Measurements from ENCODE around the gene ZNF532. TPM values are rescaled to one million over a fixed set of nuclear protein-coding genes. Genes with fewer than 3 reads are reported as not detected.

ZNF532 gene
- total and polyA plus RNA-seq, 3 experiments from 2014 or later: 0.70 to 6.3 (median 6.1) TPM

- peak overlapping the region; percentile 52 to 88 (median 82) for H3K4me3 Mint-ChIP-seq
- DNase-seq: no peak
- ChIA-PET CTCF (no interaction called here), POLR2A (no interaction called here)
- peaks cover 30 to 70% of the 10 kb centered on the region in 2 donors for H3K27me3 Mint-ChIP-seq
- no peak overlapping the region for H3K27ac ChIP-seq (ENCODE audit: low read depth, low read length)
- H3K4me1 Mint-ChIP-seq: peaks cover 14 to 31% (median 16%) of the 10 kb centered on the region in 3 donors
- H3K36me3 ChIP-seq (ENCODE audit: insufficient read depth, low read length): no peaks in the 10 kb centered on the region
- H3K36me3 Mint-ChIP-seq: peaks cover 0 to 3% (median 0%) of the 10 kb centered on the region in 3 donors
- H3K4me3 ChIP-seq (ENCODE audit: low read length): no peak overlapping the region
- H3K27me3 ChIP-seq (ENCODE audit: insufficient read depth, low read length, poor library complexity, severe bottlenecking): peaks cover 4% of the 10 kb centered on the region
- peak overlapping the region; percentile 39 to 96 (median 84) for H3K27ac Mint-ChIP-seq
- H3K4me1 ChIP-seq (ENCODE audit: insufficient read depth, low read length): no peaks in the 10 kb centered on the region
- H3K9me3 Mint-ChIP-seq: peaks cover 0 to 5% (median 0%) of the 10 kb centered on the region in 5 donors
- H3K9me3 ChIP-seq (ENCODE audit: low read length): no peaks in the 10 kb centered on the region
Measured at GRCh38 chr18:58862356-58862755, 2.3 kb upstream of the ZNF532 start.

- peaks cover 0 to 5% (median 0%) of the 10 kb centered on the region in 5 donors for H3K9me3 Mint-ChIP-seq
- ChIA-PET CTCF (no interaction called here), POLR2A (no interaction called here)
- H3K4me3 Mint-ChIP-seq: peak overlapping the region; percentile 52 to 88 (median 82)
- no peaks in the 10 kb centered on the region for H3K4me1 ChIP-seq (ENCODE audit: insufficient read depth, low read length)
- peaks cover 28 to 76% of the 10 kb centered on the region in 2 donors for H3K27me3 Mint-ChIP-seq
- H3K9me3 ChIP-seq (ENCODE audit: low read length): no peaks in the 10 kb centered on the region
- no peaks in the 10 kb centered on the region for H3K36me3 ChIP-seq (ENCODE audit: insufficient read depth, low read length)
- H3K27me3 ChIP-seq (ENCODE audit: insufficient read depth, low read length, poor library complexity, severe bottlenecking): peaks cover 4% of the 10 kb centered on the region
- peak overlapping the region; percentile 35 for H3K27ac ChIP-seq (ENCODE audit: low read depth, low read length)
- H3K4me3 ChIP-seq (ENCODE audit: low read length): no peak overlapping the region
- H3K4me1 Mint-ChIP-seq: peaks cover 14 to 31% (median 16%) of the 10 kb centered on the region in 3 donors
- DNase-seq: peak in 2 of 5 donors; percentile 9 to 11
- H3K36me3 Mint-ChIP-seq: peaks cover 0 to 3% (median 1%) of the 10 kb centered on the region in 3 donors
- peak overlapping the region; percentile 39 to 96 (median 84) for H3K27ac Mint-ChIP-seq
Measured at GRCh38 chr18:58862851-58863538, 1.7 kb upstream of the ZNF532 start.

GRCh38 chr18:58863539-58864145 lies 1.0 kb upstream of the ZNF532 start:
- CTCF ChIA-PET: no interaction called here
- no peaks in the 10 kb centered on the region for H3K9me3 ChIP-seq (ENCODE audit: low read length)
- no peak overlapping the region for H3K27ac ChIP-seq (ENCODE audit: low read depth, low read length)
- Mint-ChIP-seq H3K9me3 (peaks cover 0 to 5% (median 3%) of the 10 kb centered on the region in 5 donors), H3K27me3 (peaks cover 26 to 78% of the 10 kb centered on the region in 2 donors), H3K4me1 (peaks cover 14 to 31% (median 16%) of the 10 kb centered on the region in 3 donors), H3K4me3 (peak overlapping the region in 6 of 7 donors; percentile 46 to 84 (median 68)), H3K27ac (no peak overlapping the region), H3K36me3 (peaks cover 3 to 5% (median 5%) of the 10 kb centered on the region in 3 donors)
- POLR2A ChIA-PET: no interaction called here
- no peaks in the 10 kb centered on the region for H3K36me3 ChIP-seq (ENCODE audit: insufficient read depth, low read length)
- H3K4me3 ChIP-seq (ENCODE audit: low read length): no peak overlapping the region
- H3K4me1 ChIP-seq (ENCODE audit: insufficient read depth, low read length): no peaks in the 10 kb centered on the region
- H3K27me3 ChIP-seq (ENCODE audit: insufficient read depth, low read length, poor library complexity, severe bottlenecking): peaks cover 4% of the 10 kb centered on the region
- DNase-seq: peak in 3 of 5 donors; percentile 14 to 55 (median 19)

GRCh38 chr18:58865033-58865590 lies 435 bp downstream of the ZNF532 start:
- Mint-ChIP-seq H3K9me3 (peaks cover 0 to 5% (median 4%) of the 10 kb centered on the region in 5 donors), H3K4me3 (peak overlapping the region in 6 of 7 donors; percentile 53 to 76 (median 70)), H3K27me3 (peaks cover 26 to 74% of the 10 kb centered on the region in 2 donors), H3K36me3 (peaks cover 3 to 6% (median 5%) of the 10 kb centered on the region in 3 donors), H3K4me1 (peaks cover 14 to 31% (median 16%) of the 10 kb centered on the region in 3 donors), H3K27ac (peak overlapping the region in 7 of 8 donors; percentile 29 to 86 (median 62))
- POLR2A ChIA-PET: no interaction called here
- DNase-seq: no peak
- Histone ChIP-seq H3K4me1 (ENCODE audit: insufficient read depth, low read length) (no peaks in the 10 kb centered on the region), H3K27ac (ENCODE audit: low read depth, low read length) (peak overlapping the region; percentile 29), H3K9me3 (ENCODE audit: low read length) (no peaks in the 10 kb centered on the region), H3K27me3 (ENCODE audit: insufficient read depth, low read length, poor library complexity, severe bottlenecking) (peaks cover 4% of the 10 kb centered on the region), H3K36me3 (ENCODE audit: insufficient read depth, low read length) (no peaks in the 10 kb centered on the region), H3K4me3 (ENCODE audit: low read length) (no peak overlapping the region)
- CTCF ChIA-PET: no interaction called here

- Mint-ChIP-seq H3K27ac (peak overlapping the region in 2 of 8 donors; percentile 34 to 62), H3K27me3 (peaks cover 26 to 74% of the 10 kb centered on the region in 2 donors), H3K4me3 (peak overlapping the region in 1 of 7 donors; percentile 12), H3K36me3 (peaks cover 3 to 6% (median 5%) of the 10 kb centered on the region in 3 donors), H3K9me3 (peaks cover 0 to 5% (median 4%) of the 10 kb centered on the region in 5 donors), H3K4me1 (peaks cover 14 to 31% (median 16%) of the 10 kb centered on the region in 3 donors)
- ChIA-PET CTCF (no interaction called here), POLR2A (no interaction called here)
- Histone ChIP-seq H3K36me3 (ENCODE audit: insufficient read depth, low read length) (no peaks in the 10 kb centered on the region), H3K27ac (ENCODE audit: low read depth, low read length) (no peak overlapping the region), H3K4me3 (ENCODE audit: low read length) (no peak overlapping the region), H3K4me1 (ENCODE audit: insufficient read depth, low read length) (no peaks in the 10 kb centered on the region), H3K27me3 (ENCODE audit: insufficient read depth, low read length, poor library complexity, severe bottlenecking) (peaks cover 4% of the 10 kb centered on the region), H3K9me3 (ENCODE audit: low read length) (no peaks in the 10 kb centered on the region)
- DNase-seq: no peak
Measured at GRCh38 chr18:58865701-58866065, 1.0 kb downstream of the ZNF532 start.

GRCh38 chr18:58866066-58866772 lies 1.5 kb downstream of the ZNF532 start:
- ChIA-PET CTCF (no interaction called here), POLR2A (no interaction called here)
- H3K36me3 ChIP-seq (ENCODE audit: insufficient read depth, low read length): no peaks in the 10 kb centered on the region
- H3K9me3 ChIP-seq (ENCODE audit: low read length): no peaks in the 10 kb centered on the region
- peaks cover 4% of the 10 kb centered on the region for H3K27me3 ChIP-seq (ENCODE audit: insufficient read depth, low read length, poor library complexity, severe bottlenecking)
- Mint-ChIP-seq H3K4me1 (peaks cover 14 to 31% (median 16%) of the 10 kb centered on the region in 3 donors), H3K27me3 (peaks cover 30 to 73% of the 10 kb centered on the region in 2 donors), H3K36me3 (peaks cover 3 to 6% (median 5%) of the 10 kb centered on the region in 3 donors), H3K4me3 (peak overlapping the region in 1 of 7 donors; percentile 12), H3K9me3 (peaks cover 0 to 5% (median 4%) of the 10 kb centered on the region in 5 donors), H3K27ac (peak overlapping the region in 2 of 8 donors; percentile 27 to 62)
- DNase-seq: no peak
- H3K4me3 ChIP-seq (ENCODE audit: low read length): no peak overlapping the region
- no peaks in the 10 kb centered on the region for H3K4me1 ChIP-seq (ENCODE audit: insufficient read depth, low read length)
- H3K27ac ChIP-seq (ENCODE audit: low read depth, low read length): no peak overlapping the region

- Histone ChIP-seq H3K36me3 (ENCODE audit: insufficient read depth, low read length) (no peaks in the 10 kb centered on the region), H3K4me3 (ENCODE audit: low read length) (no peak overlapping the region), H3K9me3 (ENCODE audit: low read length) (no peaks in the 10 kb centered on the region), H3K27ac (ENCODE audit: low read depth, low read length) (no peak overlapping the region), H3K4me1 (ENCODE audit: insufficient read depth, low read length) (no peaks in the 10 kb centered on the region), H3K27me3 (ENCODE audit: insufficient read depth, low read length, poor library complexity, severe bottlenecking) (peaks cover 4% of the 10 kb centered on the region)
- Mint-ChIP-seq H3K9me3 (peaks cover 0 to 5% (median 4%) of the 10 kb centered on the region in 5 donors), H3K4me1 (peaks cover 14 to 31% (median 16%) of the 10 kb centered on the region in 3 donors), H3K27me3 (peaks cover 30 to 70% of the 10 kb centered on the region in 2 donors), H3K4me3 (no peak overlapping the region), H3K36me3 (peaks cover 3 to 6% (median 5%) of the 10 kb centered on the region in 3 donors), H3K27ac (no peak overlapping the region)
- no peak for DNase-seq
- CTCF ChIA-PET: no interaction called here
- POLR2A ChIA-PET: no interaction called here
Measured at GRCh38 chr18:58866773-58867150, 2.1 kb downstream of the ZNF532 start.
